HG02642 (cell line): ENCODE data around the gene LYZL6.

Source experiments
- ATAC-seq: cut with Tn5 transposase; IDR thresholded peaks from one replicate; pipeline ENCODE4 v1.9.1; 2021; ENCODE audit warnings: mild to moderate bottlenecking; ENCODE audit not compliant: unreplicated experiment, poor library complexity

The LYZL6 gene

DNA sequence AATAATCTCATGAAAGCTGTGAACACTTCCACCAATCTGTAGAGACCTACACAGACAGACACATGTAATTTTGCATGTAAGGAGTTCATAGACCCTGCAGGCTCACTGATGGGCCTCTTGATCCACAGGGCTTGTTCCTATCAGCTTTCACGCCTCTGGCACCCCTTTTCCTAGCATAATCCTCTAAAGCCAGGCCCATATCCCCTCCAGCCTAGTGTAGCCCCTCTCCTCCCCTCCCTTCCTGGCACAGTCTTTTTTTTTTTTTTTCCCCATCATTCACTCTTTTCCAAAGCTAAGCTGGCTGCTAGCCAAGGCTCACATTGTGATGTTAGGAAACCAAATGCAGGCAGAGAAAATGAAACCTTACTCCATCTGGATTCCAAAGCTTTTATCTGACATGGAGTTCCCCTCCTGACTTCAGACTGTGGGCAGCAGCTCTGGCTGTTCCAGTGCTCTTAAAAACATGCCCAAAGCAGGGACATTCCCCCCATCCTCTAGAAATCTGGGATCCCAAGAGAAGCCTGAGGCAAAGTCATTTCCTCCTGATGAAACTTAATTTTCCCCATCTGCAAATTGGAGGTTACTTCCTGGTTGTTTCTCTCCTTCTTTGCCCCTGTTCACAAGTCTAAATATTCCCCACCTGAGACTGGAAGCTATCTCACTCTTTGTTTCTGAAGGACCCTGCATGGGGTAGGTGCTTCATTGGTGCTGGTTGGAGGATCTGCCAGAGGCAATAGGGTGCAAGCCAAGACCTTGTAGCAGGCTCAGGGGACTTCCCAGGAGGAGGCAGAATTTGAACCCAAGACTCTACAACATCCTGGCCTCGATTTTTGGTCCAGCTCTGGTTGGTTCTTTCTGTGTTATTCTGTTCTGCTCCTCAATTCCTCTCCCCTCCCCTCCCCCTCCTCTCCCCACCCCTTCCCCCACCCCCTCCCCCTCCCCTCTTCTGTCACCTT, 53.4 kb downstream of the LYZL6 start:
- no peak for ATAC-seq

DNA sequence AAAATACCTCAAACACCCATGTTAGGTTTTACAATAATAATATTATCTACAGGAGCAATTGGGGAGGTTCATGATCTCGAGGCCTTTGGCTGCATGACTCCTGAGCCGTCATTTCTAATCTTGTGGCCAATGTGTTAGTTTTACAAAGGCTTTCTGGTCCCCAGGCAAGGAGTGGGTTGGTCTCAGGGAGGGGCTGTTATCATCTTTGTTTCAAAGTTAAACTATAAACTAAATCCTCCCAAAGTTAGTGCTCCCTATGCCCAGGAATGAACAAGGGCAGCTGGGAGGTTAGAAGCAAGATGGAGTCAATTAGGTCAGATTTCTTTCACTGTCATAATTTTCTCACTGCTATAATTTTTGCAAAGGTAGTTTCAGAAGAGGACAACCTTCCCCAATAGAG, 54.3 kb downstream of the LYZL6 start:
- no peak for ATAC-seq
